ENCODE measurements around the gene SSH2.

SSH2 gene

GRCh38 chr17:29594519-29595090 is 335.4 kb downstream of the SSH2 start (continued):
- no peak for TF ChIP-seq ZBTB11 (tag by site-specific recombination; conservative IDR thresholded peaks at IDR 0.05; ENCODE audit: low read depth)
- TF ChIP-seq ZNF19 (tag by site-specific recombination; IDR thresholded peaks at IDR 0.05; ENCODE audit: low read depth): no peak
- TF ChIP-seq ZBTB20 (tag by site-specific recombination; IDR thresholded peaks at IDR 0.05): no peak
- TF ChIP-seq YY1 (tag by site-specific recombination; IDR thresholded peaks at IDR 0.05): no peak
- TF ChIP-seq SCRT2 (tag by site-specific recombination; IDR thresholded peaks at IDR 0.05): 0 out of 2 replicates have a peak, but pooled peaks have one; percentile 10
- no peak for TF ChIP-seq ZNF664 (tag by site-specific recombination; IDR thresholded peaks at IDR 0.05)
- TF ChIP-seq MYNN (tag by site-specific recombination; IDR thresholded peaks at IDR 0.05; ENCODE audit: borderline replicate concordance): no peak
- TF ChIP-seq ZNF174 (tag by site-specific recombination; IDR thresholded peaks at IDR 0.05): no peak
- peak; percentile 9; the same call in 1 of the 2 replicates for TF ChIP-seq ZNF335 (tag by site-specific recombination; conservative IDR thresholded peaks at IDR 0.05)
- TF ChIP-seq ZNF513 (tag by site-specific recombination; IDR thresholded peaks at IDR 0.05): no peak
- TF ChIP-seq ZNF423 (tag by site-specific recombination; IDR thresholded peaks at IDR 0.05): no peak
- TF ChIP-seq HIC1 (tag by site-specific recombination; IDR thresholded peaks at IDR 0.05): peak; percentile 74
- no peak for TF ChIP-seq ZNF792 (tag by site-specific recombination; IDR thresholded peaks at IDR 0.05)
- no peak for TF ChIP-seq ZNF843 (tag by site-specific recombination; IDR thresholded peaks at IDR 0.05)
- no peak for TF ChIP-seq FEZF1 (tag by site-specific recombination; IDR thresholded peaks at IDR 0.05)
- no peak for TF ChIP-seq ZNF16 (tag by site-specific recombination; IDR thresholded peaks at IDR 0.05; ENCODE audit: low read depth)
- no peak for TF ChIP-seq ZNF138 (tag by site-specific recombination; IDR thresholded peaks at IDR 0.05; ENCODE audit: borderline replicate concordance)

GRCh38 chr17:29593591-29594518 is 336.2 kb downstream of the SSH2 start:
- peak overlapping the region; percentile 72; the same call in 1 of the 2 replicates for H3K27ac ChIP-seq (ENCODE audit: extremely low read depth, low read depth, low read length)
- peak overlapping the region; percentile 67 for H3K4me3 ChIP-seq (ENCODE audit: low read depth, low read length)
- H3K4me1 ChIP-seq (ENCODE audit: control insufficient read depth, insufficient read depth, low read length): peaks cover 43% of the 10 kb centered on the region
- H3K9me3 ChIP-seq (ENCODE audit: control insufficient read depth, insufficient read depth, low read depth, low read length): no peaks in the 10 kb centered on the region
- ChIA-PET POLR2A (interaction anchor here (1.2 to 2.1 kb wide), 4 partner anchors 13 to 204 kb away, joined by 4 to 11 read pairs (median 5); partner anchors contain the start of genes CORO6 and TAOK1), CTCF (interaction anchor here (0.5 to 5.1 kb wide), 17 partner anchors 11 to 500 kb away, joined by 3 to 74 read pairs (median 4); partner anchors contain the start of gene SSH2)
- no peaks in the 10 kb centered on the region for H3K36me3 ChIP-seq (ENCODE audit: control insufficient read depth in 2 of 2, insufficient read depth in 1 of 2, low read length in 2 of 2)
- TF ChIP-seq ZNF530 (tag by site-specific recombination; IDR thresholded peaks at IDR 0.05; ENCODE audit: low read depth) (no peak), ZNF623 (tag by site-specific recombination; IDR thresholded peaks at IDR 0.05) (no peak), ZBTB17 (tag by site-specific recombination; IDR thresholded peaks at IDR 0.05) (0 out of 2 replicates have a peak, but pooled peaks have one; percentile 27), GLIS2 (tag by site-specific recombination; IDR thresholded peaks at IDR 0.05) (peak; percentile 58), ZNF600 (tag by site-specific recombination; IDR thresholded peaks at IDR 0.05) (no peak; the same call in 1 of the 2 replicates), ZSCAN23 (tag by site-specific recombination; IDR thresholded peaks at IDR 0.05) (no peak), ZEB2 (tag by site-specific recombination; IDR thresholded peaks at IDR 0.05) (0 out of 2 replicates have a peak, but pooled peaks have one; percentile 30), ZNF157 (tag by site-specific recombination; IDR thresholded peaks at IDR 0.05) (no peak), ZNF280C (tag by site-specific recombination; IDR thresholded peaks at IDR 0.05) (no peak)

Measured in HEK293 (cell line).